HG03378 (cell line): Measurements from ENCODE around the gene NEGR1.

Experiments used
- ATAC-seq: cut with Tn5 transposase; IDR thresholded peaks from one replicate; pipeline ENCODE4 v1.9.1; 2021; ENCODE audit warnings: mild to moderate bottlenecking, moderate library complexity; ENCODE audit not compliant: unreplicated experiment

Gene NEGR1

DNA sequence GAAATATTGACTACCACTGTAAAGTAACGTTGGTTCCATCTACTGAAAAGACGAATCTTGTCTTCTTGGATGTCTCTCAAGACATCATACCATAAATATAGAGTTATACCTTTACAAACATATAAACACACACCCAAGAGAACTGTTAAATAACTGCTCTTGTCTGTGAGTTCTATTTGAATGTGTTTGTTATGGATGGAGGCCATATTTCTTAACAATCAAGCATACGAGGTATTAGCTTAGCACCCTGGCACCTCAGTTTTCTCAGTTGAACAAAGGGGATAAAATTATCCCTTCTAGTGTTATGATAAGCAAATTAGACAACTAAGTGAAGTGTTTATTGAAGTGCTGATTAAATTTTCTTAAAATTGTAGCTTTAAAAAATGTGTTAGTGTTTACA, 864.9 kb downstream of the NEGR1 start:
- ATAC-seq: no peak

DNA sequence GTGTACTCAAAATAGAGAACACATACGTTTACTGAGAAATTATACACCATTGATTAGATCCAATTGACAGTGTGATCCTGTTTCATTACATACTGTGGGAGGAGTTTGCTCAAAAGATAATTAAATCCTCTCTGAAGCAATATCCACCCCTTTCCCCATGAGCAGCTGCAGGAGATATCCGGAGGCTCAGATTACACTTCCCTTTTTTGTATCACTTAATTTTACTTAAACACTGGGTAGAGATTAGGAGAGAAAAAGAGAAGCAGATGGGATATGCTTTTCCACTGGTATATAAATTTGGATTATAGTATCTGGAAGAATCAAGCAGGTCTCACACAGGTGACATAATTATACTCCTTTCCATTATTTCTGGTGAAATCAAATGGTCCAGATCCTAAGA, 868.2 kb downstream of the NEGR1 start:
- no peak for ATAC-seq

DNA sequence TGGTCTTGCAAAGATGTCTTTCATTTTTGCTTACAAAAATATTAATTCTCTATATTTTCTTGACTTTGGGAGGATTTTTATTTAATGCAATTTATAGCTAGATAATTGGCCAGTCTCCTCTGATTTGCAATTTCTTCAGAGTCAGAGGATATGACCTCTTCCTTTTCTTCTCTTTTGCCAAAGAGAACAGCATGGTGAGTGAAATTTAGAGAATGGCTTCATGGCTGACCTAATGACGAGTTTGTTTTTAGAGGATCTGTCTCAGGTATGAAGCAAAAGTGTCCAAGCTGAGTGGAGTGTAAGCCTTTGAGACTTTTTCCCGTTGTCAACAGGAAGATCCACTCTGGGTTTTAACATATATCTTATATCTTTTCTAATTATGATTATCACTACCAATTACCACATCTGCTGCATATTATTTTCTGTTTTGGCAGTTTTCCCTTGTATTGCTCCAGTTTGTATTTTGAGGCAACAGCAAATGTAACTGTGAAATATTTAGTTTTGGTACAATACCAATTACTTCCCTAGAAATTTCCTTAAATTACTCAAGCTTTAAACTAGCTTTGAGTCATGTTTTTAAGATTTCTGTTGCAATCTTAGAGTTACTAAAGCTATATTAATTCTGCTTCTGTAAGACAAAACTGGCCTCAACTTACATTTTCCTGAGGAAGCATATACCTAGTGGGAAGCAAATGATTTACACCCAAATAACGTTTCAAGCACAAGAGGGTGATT, 868.7 kb downstream of the NEGR1 start:
- ATAC-seq: no peak

DNA sequence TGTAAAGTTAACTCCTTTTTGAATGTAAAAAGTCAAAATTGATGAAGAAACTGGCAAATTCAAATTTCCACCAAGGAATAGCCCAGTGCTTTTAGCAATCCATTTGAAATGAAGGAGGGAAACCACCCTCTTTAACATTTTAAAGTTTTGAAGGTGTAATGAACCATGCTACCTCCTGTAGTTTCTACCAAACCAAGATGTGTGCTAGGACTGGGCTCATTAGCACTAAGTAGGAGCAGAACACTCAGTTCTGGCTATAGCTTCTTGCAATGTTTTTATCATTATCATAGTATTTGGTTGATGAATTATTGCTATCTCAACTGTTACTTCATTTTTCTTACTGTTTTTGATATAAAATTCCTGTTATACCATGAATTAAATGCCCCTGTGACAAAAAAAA, 882.3 kb downstream of the NEGR1 start:
- ATAC-seq: no peak

DNA sequence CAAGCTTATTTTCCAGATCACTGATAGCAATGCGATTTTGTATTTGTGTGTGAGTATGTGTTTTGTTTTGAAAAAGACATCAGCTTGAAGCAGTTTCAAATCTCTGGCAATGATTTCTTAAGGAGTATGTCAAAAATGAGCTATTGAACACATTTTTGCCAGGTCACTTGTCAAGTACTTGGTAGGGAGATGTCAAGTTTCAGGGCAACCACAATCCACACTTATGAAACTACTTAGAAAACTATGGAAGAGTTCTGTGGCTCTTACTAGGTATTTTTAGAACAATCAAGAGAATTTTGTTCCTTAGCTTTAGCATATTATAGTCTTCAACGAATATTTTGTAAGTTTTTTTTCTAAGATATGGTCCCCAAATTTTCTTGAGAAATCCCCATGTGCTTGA, 882.7 kb downstream of the NEGR1 start:
- no peak for ATAC-seq

DNA sequence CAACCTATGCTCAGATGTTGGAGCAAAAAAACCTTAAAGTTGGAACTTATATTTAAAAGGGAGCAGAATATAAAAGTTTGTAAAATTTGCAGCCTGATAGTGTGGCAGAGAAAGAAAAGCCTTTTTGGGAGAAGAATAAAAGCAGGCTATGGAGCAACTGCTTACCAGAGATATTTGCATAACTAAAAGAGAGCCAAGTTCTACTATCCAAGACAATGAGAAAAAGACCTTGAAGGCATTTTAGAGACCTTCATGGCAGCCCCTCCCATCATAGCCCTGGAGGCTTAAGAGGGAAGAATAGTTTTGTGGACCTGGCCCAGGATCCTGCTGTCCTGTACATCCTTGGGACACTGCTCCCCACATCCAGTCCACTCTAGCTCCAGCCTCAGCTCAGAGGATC, 889.0 kb downstream of the NEGR1 start:
- no peak for ATAC-seq

DNA sequence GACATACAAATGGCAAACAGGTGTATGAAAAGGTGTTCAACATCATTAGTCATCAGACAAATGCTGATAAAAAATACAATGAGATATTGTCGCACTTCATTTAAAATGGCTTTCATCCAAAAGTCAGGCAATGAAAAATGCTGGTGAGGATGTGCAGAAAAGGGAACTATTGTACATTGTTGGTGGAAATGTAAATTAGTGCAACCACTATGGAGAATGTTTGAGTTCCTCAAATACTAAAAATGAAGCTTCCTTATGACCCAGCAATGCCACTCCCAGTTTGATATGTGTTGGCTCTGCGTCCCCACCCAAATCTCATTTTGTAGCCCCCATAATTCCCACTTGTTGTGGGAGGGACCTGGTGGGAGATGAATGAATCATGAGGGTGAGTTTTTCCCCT, 891.8 kb downstream of the NEGR1 start:
- no peak for ATAC-seq

DNA sequence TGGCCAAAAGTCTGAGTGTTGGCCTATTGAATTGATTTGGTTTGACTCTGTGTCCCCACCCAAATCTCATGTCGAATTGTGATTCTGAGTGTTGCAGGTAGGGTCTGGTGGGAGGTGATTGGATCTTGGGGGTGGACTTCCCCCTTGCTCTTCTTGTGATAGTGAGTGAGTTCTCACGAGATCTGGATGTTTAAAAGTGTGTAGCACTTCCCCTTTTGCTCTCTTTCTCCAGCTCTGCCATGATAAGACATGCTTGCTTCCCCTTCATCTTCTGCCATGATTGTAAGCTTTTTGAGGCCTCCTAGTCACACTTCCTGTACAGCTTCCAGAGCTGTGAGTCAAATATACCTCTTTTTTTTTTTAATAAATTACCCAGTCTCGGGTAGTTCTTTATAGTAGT, 904.5 kb downstream of the NEGR1 start:
- ATAC-seq: no peak

DNA sequence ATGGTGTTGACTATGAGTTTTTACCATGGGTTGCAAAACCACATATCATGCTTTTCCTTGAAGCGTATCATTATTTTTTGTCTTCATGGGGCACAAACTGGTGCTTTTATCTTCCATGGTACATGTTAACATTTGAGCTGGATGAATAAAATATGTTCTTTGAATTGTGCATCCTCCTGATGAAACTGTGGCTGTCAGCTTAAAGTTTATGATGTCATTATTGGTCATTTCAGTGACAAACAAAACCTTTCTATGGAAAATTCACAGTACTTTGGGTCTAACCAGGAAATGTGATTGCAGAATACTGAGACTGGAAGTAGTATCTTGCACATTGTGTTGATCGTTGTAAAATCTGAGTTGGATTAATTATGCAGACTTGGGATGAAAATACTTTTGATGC, 909.8 kb downstream of the NEGR1 start:
- ATAC-seq: no peak

DNA sequence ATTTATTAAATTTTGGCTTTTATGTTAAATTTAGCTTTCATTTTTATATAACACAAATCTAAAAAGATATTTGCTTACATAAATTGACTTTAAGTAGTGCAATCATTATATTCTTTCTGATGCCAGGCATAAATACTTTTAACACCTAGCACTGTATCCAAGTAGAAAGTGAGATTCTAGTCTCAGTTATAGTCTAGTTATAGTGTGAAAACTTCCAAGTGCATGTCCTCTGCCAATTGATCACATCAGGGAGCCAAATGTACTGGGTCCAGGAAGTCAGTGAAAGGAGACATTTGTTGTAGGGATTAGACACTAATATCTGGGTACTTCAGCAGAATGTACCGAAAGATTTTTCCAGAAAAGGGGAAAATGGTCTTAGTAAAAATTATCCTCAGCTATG, 910.8 kb downstream of the NEGR1 start:
- ATAC-seq: no peak

DNA sequence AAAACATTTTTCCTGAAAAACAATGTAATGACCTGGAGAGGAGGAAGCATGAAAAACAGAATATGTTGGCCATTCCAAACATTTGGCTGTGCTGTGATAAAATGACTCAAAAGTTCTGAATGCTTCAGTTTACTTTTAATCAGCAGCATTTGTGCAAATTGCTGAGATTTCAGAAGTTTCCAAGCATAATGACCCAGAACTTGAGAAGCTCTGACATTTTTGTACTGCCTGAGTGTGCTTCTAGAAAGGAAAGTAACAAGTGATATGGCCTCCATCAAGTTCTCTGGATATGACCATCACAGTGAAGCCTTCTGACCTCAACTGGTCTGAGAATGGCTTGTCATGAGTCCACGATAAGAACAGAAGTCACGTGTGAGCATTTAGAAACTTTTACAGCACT, 918.1 kb downstream of the NEGR1 start:
- ATAC-seq: no peak

DNA sequence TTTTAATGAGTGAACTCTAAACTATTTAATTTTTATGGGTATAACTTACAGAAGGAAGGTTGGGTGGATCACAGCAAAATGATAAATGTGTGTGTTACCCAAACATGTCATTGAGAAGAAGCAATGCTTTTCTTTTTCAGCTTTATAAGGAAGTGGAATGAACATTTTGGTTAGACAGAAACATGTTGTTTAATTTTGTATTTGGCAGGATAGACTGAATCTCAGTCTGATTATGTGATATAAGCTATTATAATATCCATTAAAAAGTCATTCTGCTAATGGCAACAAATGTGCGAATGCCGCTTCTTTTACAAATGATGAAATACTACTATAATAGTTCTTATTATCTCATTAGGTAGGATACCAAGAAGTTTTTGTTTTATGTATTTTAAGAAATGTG, 919.6 kb downstream of the NEGR1 start:
- ATAC-seq: no peak

DNA sequence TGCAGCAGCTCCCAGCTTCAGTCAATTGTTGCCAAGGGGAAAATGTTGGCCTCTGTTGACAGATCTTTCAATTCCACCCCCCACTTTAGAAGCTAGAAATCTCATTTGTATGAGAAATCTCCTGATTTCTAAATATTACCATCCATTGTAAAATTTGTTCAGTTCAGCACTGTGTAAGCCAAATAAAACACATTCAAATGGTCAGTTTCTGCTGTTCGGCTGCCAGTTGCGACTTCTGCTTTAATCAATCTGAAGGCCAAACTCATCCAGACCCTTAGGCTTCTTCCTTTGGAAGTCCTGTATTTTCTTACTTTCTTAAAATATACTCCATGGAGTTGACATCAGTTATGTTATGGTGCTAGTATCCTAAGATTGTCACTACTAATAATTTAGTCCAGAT, 920.3 kb downstream of the NEGR1 start:
- no peak for ATAC-seq

DNA sequence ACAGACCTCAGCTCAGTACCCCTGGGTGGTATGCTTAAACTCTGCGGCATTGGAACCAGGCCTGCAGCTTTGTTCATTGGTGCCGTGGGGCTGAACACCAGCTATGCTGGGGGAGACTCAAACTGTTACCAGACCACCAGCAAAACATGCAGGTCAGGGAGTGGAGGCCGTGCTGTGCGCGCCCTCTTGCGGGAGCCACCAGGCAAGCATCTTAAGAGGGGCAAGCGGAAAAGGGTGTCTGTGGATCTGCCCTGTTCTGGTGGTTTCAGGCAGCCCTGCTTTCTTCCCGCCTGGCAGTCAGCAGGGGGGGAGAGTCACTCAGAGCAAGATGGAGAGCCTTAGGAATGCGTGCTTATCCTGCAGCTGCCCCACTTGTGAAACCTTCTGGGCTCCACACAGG, 924.6 kb downstream of the NEGR1 start:
- no peak for ATAC-seq

DNA sequence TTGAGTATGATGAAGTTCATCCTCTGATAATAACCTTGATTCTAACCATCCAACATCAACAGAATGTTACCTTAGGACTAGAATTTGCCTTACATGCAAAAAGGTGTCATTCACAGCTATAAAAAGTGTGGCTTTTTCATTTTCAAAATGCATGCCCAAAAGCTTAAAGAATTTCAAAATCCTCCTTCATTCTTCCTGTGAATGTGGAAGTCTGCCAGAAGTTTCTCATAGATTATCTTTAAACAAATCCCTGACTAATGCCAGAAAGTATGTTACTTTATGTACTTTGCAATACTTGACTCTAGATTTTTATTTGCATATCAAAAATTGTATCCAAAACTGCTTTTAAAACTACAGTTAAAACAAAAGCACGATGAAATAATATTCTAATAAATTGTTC, 930.9 kb downstream of the NEGR1 start:
- ATAC-seq: no peak

DNA sequence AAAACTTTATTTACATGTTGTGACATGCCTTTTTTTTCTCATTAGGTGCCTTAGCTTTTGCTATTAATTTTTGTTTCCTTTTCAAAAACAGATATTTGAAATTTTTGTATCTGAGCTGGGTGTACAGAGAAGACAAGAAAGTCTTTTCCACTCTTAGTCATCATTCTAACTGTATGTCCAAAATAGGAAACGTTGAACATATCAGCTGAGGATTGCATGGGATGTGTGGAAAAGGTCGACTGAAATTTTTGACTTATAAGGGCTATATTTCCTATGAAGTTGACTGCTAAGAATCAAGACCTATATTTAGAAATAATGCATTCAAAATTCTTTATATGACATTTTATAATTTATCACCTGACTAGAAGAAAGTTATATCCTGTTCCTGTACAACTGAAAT, 931.5 kb downstream of the NEGR1 start:
- no peak for ATAC-seq

DNA sequence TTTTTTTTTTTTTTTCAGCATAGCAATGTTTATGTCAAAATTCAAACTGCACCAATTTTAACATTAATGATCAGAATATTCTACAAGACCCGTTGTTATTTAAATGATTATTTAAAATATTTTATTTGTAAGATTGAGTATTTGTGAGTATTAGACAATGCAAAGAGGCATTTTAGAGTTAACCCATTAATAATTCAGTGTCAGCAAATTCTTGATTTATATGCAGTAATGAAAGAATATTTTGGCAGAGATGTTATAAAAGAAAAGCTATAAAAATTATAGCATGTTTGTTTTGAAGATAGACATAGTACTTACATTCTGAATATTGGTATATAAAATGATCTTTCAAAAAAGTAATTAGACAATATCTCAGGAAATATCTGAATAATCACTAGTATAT, 932.0 kb downstream of the NEGR1 start:
- no peak for ATAC-seq
